Sigmoid colon (tissue), 7 donors: ENCODE data around the gene BCL7C. TPM values are rescaled to one million over a fixed set of nuclear protein-coding genes. Genes with fewer than 3 reads are reported as not detected.

Experiments
- DNase-seq: peaks from one replicate; pipeline ENCODE4 v3.0.0-alpha.2; 2019
- H3K27ac ChIP-seq, 4 donors: fragments of 200-600 bp; sonication (generic); one replicate each; pipeline ENCODE4 v1.5.1; 2016 to 2019; ENCODE audit warnings: mild to moderate bottlenecking in 1 of 4
- H3K27me3 ChIP-seq, 3 donors: fragments of 200-600 bp; sonication (generic); one replicate each; pipeline ENCODE4 v1.5.1; 2019; ENCODE audit warnings: mild to moderate bottlenecking in 1 of 3
- H3K36me3 ChIP-seq, 4 donors: fragments of 200-600 bp; sonication (generic); one replicate each; pipeline ENCODE4 v1.5.1; 2016 to 2019
- H3K4me1 ChIP-seq, 4 donors: fragments of 200-600 bp; sonication (generic); one replicate each; pipeline ENCODE4 v1.5.1; 2017 to 2019
- H3K4me3 ChIP-seq, 4 donors: fragments of 200-600 bp; sonication (generic); one replicate each; pipeline ENCODE4 v1.5.1; 2017 to 2019; ENCODE audit warnings: mild to moderate bottlenecking in 2 of 4, moderate library complexity in 1 of 4
- H3K9me3 ChIP-seq, 4 donors: fragments of 200-600 bp in 3 of 4; sonication (generic) in 3 of 4; one replicate each; pipeline versions ENCODE4 v1.5.1 to v1.6.1; 2013 to 2019
- CTCF ChIP-seq, 4 experiments: fragments of 450-650 bp in 3 of 4; fragments of 200-600 bp in 1 of 4; IDR thresholded peaks; one replicate each; pipeline ENCODE4 v1.5.1; 2016 to 2019; ENCODE audit warnings: antibody characterized with exemption in 4 of 4, mild to moderate bottlenecking in 3 of 4, moderate library complexity in 2 of 4
- EP300 ChIP-seq, 4 donors: sonication (generic); formaldehyde crosslinking; IDR thresholded peaks; one replicate each; pipeline ENCODE4 v1.6.1; 2017; ENCODE audit warnings: antibody characterized with exemption in 4 of 4
- POLR2A ChIP-seq, 2 donors: fragments of 450-650 bp; IDR thresholded peaks; one replicate each; pipeline ENCODE4 v1.6.1; 2016; ENCODE audit warnings: antibody characterized with exemption in 2 of 2, mild to moderate bottlenecking in 2 of 2, moderate library complexity in 2 of 2
- POLR2AphosphoS5 ChIP-seq, 4 donors: sonication (generic); formaldehyde crosslinking; IDR thresholded peaks; one replicate each; pipeline ENCODE4 v1.6.1; 2017; ENCODE audit warnings: antibody characterized with exemption in 4 of 4
- WGBS, 2 donors: extraction: QIAGEN DNeasy Blood & Tissue Kit; methylation state at CpG; one replicate each; pipeline ENCODE4 v1.1.7; 2013; 5-methylcytosine and 5-hydroxymethylcytosine counted together
- intact Hi-C: fragments of 100-400 bp; cut with DNase I; formaldehyde crosslinking; loops from one replicate; pipeline ENCODE4 v1.15.1; 2023
- polyA plus RNA-seq, 3 donors: library from polyadenylated mRNA; stranded (reverse); fragments of 200-250 nt; gene quantifications; one replicate each; pipeline ENCODE4 v1.2.3, GENCODE V29; 2013
- total RNA-seq, 4 donors: library from RNA; depleted of rRNA; stranded (reverse); fragments of >200 nt; gene quantifications; one replicate each; pipeline ENCODE4 v1.1.0, GENCODE V29; 2016
- donor health status: healthy with polysubstance abuse.
- donor health status: Bipolar disorder and iron deficiency.
- donor health status: healthy.

Gene BCL7C
- total and polyA plus RNA-seq, 7 donors = 27.9 to 63.1 (median 45.7) TPM

DNA sequence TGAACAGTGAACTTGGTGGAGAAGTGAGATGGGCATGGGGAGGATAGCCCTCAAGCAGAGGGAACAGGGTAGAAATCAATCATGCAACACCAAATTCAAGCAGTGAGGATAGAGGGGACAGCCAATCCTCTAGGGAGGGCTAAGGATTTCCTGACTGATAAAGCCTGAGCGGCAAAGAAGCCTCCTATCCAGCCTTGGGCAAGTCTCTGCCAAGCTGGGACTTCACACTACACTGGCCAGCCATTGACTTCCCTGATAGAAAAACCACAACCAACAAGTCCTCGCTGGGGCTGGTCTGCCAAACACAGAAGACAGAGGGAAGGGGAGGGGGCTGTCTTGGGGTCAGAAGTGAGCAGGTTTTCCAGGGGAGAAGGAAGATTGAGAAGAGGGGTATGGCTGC is 27.0 kb upstream of the BCL7C start:
- 74 to 91% methylated on average over 2 of the region's 2 CpGs for WGBS, 2 donors
- intact Hi-C loops = loop anchor here (1.0 to 10.0 kb wide), 3 partner anchors 47 to 266 kb away; partner anchors contain the start of genes FBRS and PRR14
- no peaks in the 10 kb centered on the region for H3K27me3 ChIP-seq
- peaks cover 0 to 31% (median 28%) of the 10 kb centered on the region in 4 donors for H3K4me1 ChIP-seq
- no peak for TF ChIP-seq CTCF (IDR thresholded peaks at IDR 0.05)
- TF ChIP-seq POLR2AphosphoS5 (IDR thresholded peaks at IDR 0.05) = no peak
- TF ChIP-seq POLR2A (IDR thresholded peaks at IDR 0.05) = no peak
- TF ChIP-seq EP300 (IDR thresholded peaks at IDR 0.05) = no peak
- H3K36me3 ChIP-seq = no peaks in the 10 kb centered on the region
- no peak for DNase-seq
- no peaks in the 10 kb centered on the region for H3K9me3 ChIP-seq
- H3K4me3 ChIP-seq = no peak overlapping the region
- H3K27ac ChIP-seq = peak overlapping the region; percentile 87 to 95 (median 91)

DNA sequence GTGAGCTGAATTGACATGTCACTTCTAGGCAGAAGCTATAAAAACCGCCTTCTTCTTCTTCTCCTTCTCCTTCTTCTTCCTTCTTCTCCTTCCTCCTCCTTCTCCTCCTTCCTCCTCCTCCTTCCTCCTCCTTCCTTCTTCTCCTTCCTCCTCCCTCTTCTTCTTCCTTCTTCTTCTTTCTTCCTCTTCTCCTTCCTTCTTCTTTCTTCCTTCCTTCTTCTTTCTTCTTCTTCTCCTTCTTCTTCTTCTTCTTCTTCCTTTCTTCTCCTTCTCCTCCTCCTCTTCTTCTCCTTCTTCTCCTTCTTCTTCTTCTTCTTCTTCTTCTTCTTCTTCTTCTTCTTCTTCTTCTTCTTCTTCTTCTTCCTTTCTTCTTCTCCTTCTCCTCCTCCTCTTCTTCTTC is 24.7 kb upstream of the BCL7C start:
- peaks cover 0 to 11% (median 10%) of the 10 kb centered on the region in 4 donors for H3K4me1 ChIP-seq
- no peak overlapping the region for H3K27ac ChIP-seq
- H3K27me3 ChIP-seq = no peaks in the 10 kb centered on the region
- no peaks in the 10 kb centered on the region for H3K36me3 ChIP-seq
- DNase-seq = no peak
- 55 to 86% methylated on average over 1 of the region's 1 CpG for WGBS, 2 donors
- intact Hi-C loops = no loop called here
- H3K9me3 ChIP-seq = no peaks in the 10 kb centered on the region
- no peak overlapping the region for H3K4me3 ChIP-seq
- no peak for TF ChIP-seq POLR2A (IDR thresholded peaks at IDR 0.05)
- no peak for TF ChIP-seq EP300 (IDR thresholded peaks at IDR 0.05)

DNA sequence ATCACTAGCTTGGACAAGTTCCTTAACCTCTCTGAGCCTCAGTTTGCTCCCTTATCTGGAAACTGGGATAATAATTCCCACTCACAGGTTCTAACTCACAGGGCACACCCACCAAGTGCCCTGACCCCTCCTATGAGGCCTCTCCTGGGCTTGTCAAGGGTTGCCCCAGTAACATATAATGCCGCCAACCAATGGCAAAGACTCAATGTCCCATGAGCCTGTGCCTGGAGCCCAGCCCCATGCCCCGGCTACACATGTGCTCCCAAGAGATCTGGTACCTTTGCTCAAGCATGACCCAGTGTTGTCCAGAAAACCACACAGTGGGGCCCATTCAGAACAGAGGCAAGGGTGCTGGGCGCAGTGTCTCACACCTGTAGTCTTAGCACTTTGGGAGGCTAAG is 21.0 kb upstream of the BCL7C start:
- DNase-seq = no peak
- Histone ChIP-seq H3K9me3 (no peaks in the 10 kb centered on the region), H3K27ac (no peak overlapping the region), H3K4me3 (no peak overlapping the region), H3K27me3 (no peaks in the 10 kb centered on the region), H3K36me3 (no peaks in the 10 kb centered on the region), H3K4me1 (no peaks in the 10 kb centered on the region)
- intact Hi-C loops = no loop called here
- 83 to 93% methylated on average over 3 of the region's 3 CpGs for WGBS, 2 donors
- TF ChIP-seq EP300 (IDR thresholded peaks at IDR 0.05) (no peak), CTCF (IDR thresholded peaks at IDR 0.05) (no peak), POLR2AphosphoS5 (IDR thresholded peaks at IDR 0.05) (no peak), POLR2A (IDR thresholded peaks at IDR 0.05) (no peak)

DNA sequence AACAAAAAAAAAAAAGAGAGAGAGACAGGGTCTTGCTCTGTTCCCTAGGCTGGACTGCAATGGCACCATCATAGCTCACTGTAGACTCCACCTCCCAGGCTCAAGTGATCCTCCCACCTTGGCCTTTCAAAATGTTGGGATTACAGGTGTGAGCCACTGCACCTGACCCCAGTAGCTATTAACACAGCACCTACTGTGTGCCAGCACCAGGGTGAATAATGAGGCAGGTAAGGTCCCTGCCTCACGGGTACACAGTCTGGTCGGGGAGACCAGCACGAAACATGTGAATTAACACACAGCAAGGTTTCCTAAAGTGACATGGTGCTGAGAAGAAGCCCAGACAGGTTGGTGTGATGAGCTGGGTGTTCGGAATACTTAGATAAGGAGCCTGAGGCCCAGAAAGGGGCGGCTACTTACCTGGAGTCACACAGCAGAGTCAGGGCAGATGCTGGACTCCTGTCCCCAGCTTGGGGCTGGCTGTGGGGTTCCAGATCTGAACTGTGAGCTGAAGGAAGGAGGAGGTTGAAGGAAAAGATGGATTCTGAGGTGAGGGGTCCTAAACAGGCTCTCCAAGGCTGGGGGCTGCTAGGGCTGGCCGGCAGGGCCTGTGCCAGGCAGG is 19.0 kb upstream of the BCL7C start:
- Histone ChIP-seq H3K27me3 (no peaks in the 10 kb centered on the region), H3K9me3 (no peaks in the 10 kb centered on the region), H3K4me1 (no peaks in the 10 kb centered on the region), H3K36me3 (no peaks in the 10 kb centered on the region), H3K27ac (no peak overlapping the region), H3K4me3 (no peak overlapping the region)
- WGBS, 2 donors = 92 to 93% methylated on average over 6 of the region's 6 CpGs
- intact Hi-C loops = no loop called here
- TF ChIP-seq POLR2AphosphoS5 (IDR thresholded peaks at IDR 0.05) = no peak
- TF ChIP-seq POLR2A (IDR thresholded peaks at IDR 0.05) = no peak
- no peak for TF ChIP-seq CTCF (IDR thresholded peaks at IDR 0.05)
- TF ChIP-seq EP300 (IDR thresholded peaks at IDR 0.05) = no peak
- no peak for DNase-seq

DNA sequence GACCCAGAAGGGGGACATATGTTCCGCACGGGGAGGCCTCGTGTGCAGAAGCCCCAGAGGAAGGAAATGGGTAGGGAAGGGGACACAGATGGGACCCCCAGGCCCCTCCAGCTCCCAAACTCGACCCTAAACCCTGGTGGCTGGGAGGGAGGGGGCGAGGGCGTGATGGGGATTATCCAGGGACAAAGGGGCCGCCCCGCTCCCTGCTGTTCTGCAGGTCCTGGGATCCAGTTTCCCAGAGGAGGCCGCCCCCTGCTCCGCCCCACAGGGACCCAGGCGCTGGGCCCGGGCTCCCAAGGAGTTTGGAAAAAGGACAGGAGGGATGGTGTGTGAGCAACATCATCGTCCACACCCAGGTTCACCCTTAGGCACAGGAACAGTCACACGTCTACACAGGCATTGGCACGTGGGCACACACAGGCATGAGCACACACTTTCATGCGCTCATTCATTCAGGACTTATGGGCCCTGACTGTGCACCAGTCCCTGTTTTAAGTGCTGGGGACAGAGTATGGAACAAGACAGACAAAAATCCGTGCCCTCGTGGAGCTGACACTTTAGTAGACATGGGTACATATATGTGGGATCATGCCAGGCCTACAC is 16.7 kb upstream of the BCL7C start:
- Histone ChIP-seq H3K4me1 (no peaks in the 10 kb centered on the region), H3K4me3 (no peak overlapping the region), H3K27me3 (no peaks in the 10 kb centered on the region), H3K36me3 (no peaks in the 10 kb centered on the region), H3K27ac (no peak overlapping the region), H3K9me3 (no peaks in the 10 kb centered on the region)
- WGBS, 2 donors = 77 to 83% methylated on average over 18 of the region's 18 CpGs
- no peak for DNase-seq
- intact Hi-C loops = no loop called here
- no peak for TF ChIP-seq CTCF (IDR thresholded peaks at IDR 0.05)
- no peak for TF ChIP-seq POLR2A (IDR thresholded peaks at IDR 0.05)
- no peak for TF ChIP-seq POLR2AphosphoS5 (IDR thresholded peaks at IDR 0.05)
- no peak for TF ChIP-seq EP300 (IDR thresholded peaks at IDR 0.05)
